GM23248 (cell line): Measurements from ENCODE around the gene ZNF469. TPM values are rescaled to one million over a fixed set of nuclear protein-coding genes. Genes with fewer than 3 reads are reported as not detected.
"Not testable (repeated sequence)": the region's sequence is repeated elsewhere in the genome, so short reads cannot be mapped to it uniquely, and the experiment has no call there.

Experiments used
- DNase-seq: peaks from one replicate; pipeline ENCODE4 v3.0.0-alpha.2; 2015
- H2AFZ ChIP-seq: fragments of 200-600 bp; sonication (generic); 2 replicates; pipeline ENCODE4 v1.6.1; 2016; ENCODE audit warnings: antibody characterized with exemption
- H3F3A ChIP-seq: fragments of 200-600 bp; sonication (generic); 2 replicates; pipeline ENCODE4 v1.6.1; 2016; ENCODE audit warnings: mild to moderate bottlenecking, antibody characterized with exemption, mixed run types; ENCODE audit not compliant: insufficient read depth
- H3K27ac ChIP-seq: fragments of 200-600 bp; sonication (generic); 2 replicates; pipeline ENCODE4 v1.5.1; 2016; ENCODE audit warnings: mild to moderate bottlenecking
- H3K27me3 ChIP-seq: fragments of 200-600 bp; sonication (generic); replicated peaks from 2 replicates; pipeline ENCODE4 v1.6.1; 2016; ENCODE audit warnings: mild to moderate bottlenecking; ENCODE audit not compliant: insufficient read depth
- H3K36me3 ChIP-seq: fragments of 200-600 bp; sonication (generic); 2 replicates; pipeline ENCODE4 v1.6.1; 2016; ENCODE audit warnings: low read depth, mild to moderate bottlenecking
- H3K4me1 ChIP-seq: fragments of 200-600 bp; sonication (generic); 2 replicates; pipeline ENCODE4 v1.6.1; 2016; ENCODE audit warnings: mild to moderate bottlenecking; ENCODE audit not compliant: insufficient read depth
- H3K4me2 ChIP-seq: fragments of 200-600 bp; sonication (generic); one replicate; pipeline ENCODE4 v1.6.1; 2016; ENCODE audit warnings: mild to moderate bottlenecking; ENCODE audit not compliant: unreplicated experiment
- H3K4me3 ChIP-seq: fragments of 200-600 bp; sonication (generic); 2 replicates; pipeline ENCODE4 v1.5.1; 2016; ENCODE audit warnings: mild to moderate bottlenecking
- H3K79me2 ChIP-seq: fragments of 200-600 bp; sonication (generic); 2 replicates; pipeline ENCODE4 v1.6.1; 2016; ENCODE audit warnings: mild to moderate bottlenecking; ENCODE audit not compliant: insufficient read depth
- H3K9ac ChIP-seq: fragments of 200-600 bp; sonication (generic); 2 replicates; pipeline ENCODE4 v1.6.1; 2016; ENCODE audit warnings: mild to moderate bottlenecking
- H3K9me2 ChIP-seq: fragments of 200-600 bp; sonication (generic); 2 replicates; pipeline ENCODE4 v1.6.1; 2016; ENCODE audit warnings: mixed run types, mild to moderate bottlenecking, moderate library complexity; ENCODE audit not compliant: insufficient read depth
- H3K9me3 ChIP-seq: fragments of 200-600 bp; sonication (generic); one replicate; pipeline ENCODE4 v1.6.1; 2017; ENCODE audit warnings: low read depth
- H4K20me1 ChIP-seq: fragments of 200-600 bp; sonication (generic); 2 replicates; pipeline ENCODE4 v1.6.0; 2016; ENCODE audit not compliant: insufficient read depth
- EZH2 ChIP-seq: fragments of 200-600 bp; sonication (generic); IDR thresholded peaks from 2 replicates; pipeline ENCODE4 v1.6.1; 2018; ENCODE audit warnings: antibody characterized with exemption, mild to moderate bottlenecking; ENCODE audit not compliant: insufficient read depth, poor library complexity, severe bottlenecking
- EZH2phosphoT487 ChIP-seq: fragments of 200-600 bp; sonication (generic); IDR thresholded peaks from 2 replicates; pipeline ENCODE4 v1.6.1; 2018; ENCODE audit warnings: antibody characterized with exemption, moderate library complexity, mild to moderate bottlenecking, low read depth; ENCODE audit not compliant: insufficient read depth
- WGBS, 2 experiments: methylation state at CpG; one replicate each; pipeline ENCODE4 v1.1.6; 2015 to 2017; ENCODE audit warnings: low lambda C conversion rate in 2 of 2, low coverage in 1 of 2; ENCODE audit errors: missing lambda C conversion rate in 2 of 2; 5-methylcytosine and 5-hydroxymethylcytosine counted together
- in situ Hi-C: fragments of 300-500 bp; cut with MboI; formaldehyde crosslinking; loops from 2 replicates; pipeline ENCODE4 v1.15.0; 2020
- polyA plus RNA-seq: library from polyadenylated mRNA; unstranded; fragments of >200 nt; fragmentation: Nextera tagmentation; extraction: Ambion mirVana; gene quantifications from 2 replicates; pipeline ENCODE4 v1.2.1, GENCODE V29; 2016
- total RNA-seq: library from RNA; depleted of rRNA; stranded (reverse); fragments of >200 nt; shearing (Covaris generic); gene quantifications from 2 replicates; pipeline ENCODE4 v1.2.3, GENCODE V29; 2014

ZNF469 gene
- total and polyA plus RNA-seq, 2 experiments from 2014 or later: 0.65 to 2.6 TPM

- H3K9me3 ChIP-seq: no peaks in the 10 kb centered on the region
- peaks cover 10% of the 10 kb centered on the region for H3K4me1 ChIP-seq
- no peaks in the 10 kb centered on the region for H3K27me3 ChIP-seq
- WGBS, 2 experiments: 87 to 88% methylated on average over 13 to 15 of the region's 15 CpGs
- no peaks in the 10 kb centered on the region for H3K36me3 ChIP-seq
- in situ Hi-C loops: no loop called here
- H3K9me2 ChIP-seq: no peaks in the 10 kb centered on the region
- no peak for DNase-seq
- no peaks in the 10 kb centered on the region for H4K20me1 ChIP-seq
- TF ChIP-seq EZH2 (no peak), EZH2phosphoT487 (no peak)
- H3F3A ChIP-seq: no peaks in the 10 kb centered on the region
- H2AFZ ChIP-seq: no peak overlapping the region
- H3K79me2 ChIP-seq: peaks cover 27% of the 10 kb centered on the region
- H3K9ac ChIP-seq: no peak overlapping the region
- no peak overlapping the region for H3K4me3 ChIP-seq
- no peak overlapping the region for H3K4me2 ChIP-seq
- H3K27ac ChIP-seq: no peak overlapping the region
Measured at GRCh38 chr16:88408561-88409142, 25.9 kb downstream of the ZNF469 start.

- H2AFZ ChIP-seq: no peak overlapping the region
- no peaks in the 10 kb centered on the region for H4K20me1 ChIP-seq
- in situ Hi-C loops: no loop called here
- no peak overlapping the region for H3K27ac ChIP-seq
- peaks cover 27% of the 10 kb centered on the region for H3K79me2 ChIP-seq
- H3K4me2 ChIP-seq: no peak overlapping the region
- H3K27me3 ChIP-seq: no peaks in the 10 kb centered on the region
- no peak overlapping the region for H3K9ac ChIP-seq
- H3K9me2 ChIP-seq: no peaks in the 10 kb centered on the region
- H3F3A ChIP-seq: no peaks in the 10 kb centered on the region
- no peak for DNase-seq
- H3K9me3 ChIP-seq: no peaks in the 10 kb centered on the region
- peaks cover 10% of the 10 kb centered on the region for H3K4me1 ChIP-seq
- 92 to 96% methylated on average over 23 to 28 of the region's 29 CpGs for WGBS, 2 experiments
- H3K4me3 ChIP-seq: no peak overlapping the region
- TF ChIP-seq EZH2 (no peak), EZH2phosphoT487 (no peak)
- H3K36me3 ChIP-seq: no peaks in the 10 kb centered on the region
Measured at GRCh38 chr16:88409296-88410065, 26.7 kb downstream of the ZNF469 start.

- H3K27me3 ChIP-seq, H3K9ac ChIP-seq, H3K4me3 ChIP-seq, H3K36me3 ChIP-seq, H3K9me2 ChIP-seq, H3F3A ChIP-seq, H3K9me3 ChIP-seq, H3K4me1 ChIP-seq, H4K20me1 ChIP-seq, H3K27ac ChIP-seq, DNase-seq, H3K4me2 ChIP-seq, in situ Hi-C loops, H2AFZ ChIP-seq: not testable (repeated sequence)
- 94% methylated on average over 28 of the region's 28 CpGs for WGBS, 2 experiments
- H3K79me2 ChIP-seq: peaks cover 27% of the 10 kb centered on the region
Measured at GRCh38 chr16:88410297-88410968, 27.7 kb downstream of the ZNF469 start.

- H2AFZ ChIP-seq: no peak overlapping the region
- WGBS, 2 experiments: 84 to 99% methylated on average over 11 to 15 of the region's 18 CpGs
- H3K27me3 ChIP-seq: no peaks in the 10 kb centered on the region
- TF ChIP-seq EZH2phosphoT487 (no peak), EZH2 (no peak)
- no peak for DNase-seq
- in situ Hi-C loops: no loop called here
- no peak overlapping the region for H3K27ac ChIP-seq
- H3K9me2 ChIP-seq: no peaks in the 10 kb centered on the region
- H3K79me2 ChIP-seq: peaks cover 19% of the 10 kb centered on the region
- H3K36me3 ChIP-seq: no peaks in the 10 kb centered on the region
- H3K4me2 ChIP-seq: no peak overlapping the region
- H3K9ac ChIP-seq: no peak overlapping the region
- no peaks in the 10 kb centered on the region for H4K20me1 ChIP-seq
- no peaks in the 10 kb centered on the region for H3K4me1 ChIP-seq
- no peaks in the 10 kb centered on the region for H3K9me3 ChIP-seq
- no peak overlapping the region for H3K4me3 ChIP-seq
- no peaks in the 10 kb centered on the region for H3F3A ChIP-seq
Measured at GRCh38 chr16:88411951-88412576, 29.3 kb downstream of the ZNF469 start.
